OCI-LY7 (cell line): ENCODE measurements around the gene NUDT14.

Experiments used
- CTCF ChIP-seq: fragments of 200-600 bp; sonication (generic); conservative IDR thresholded peaks from 2 replicates; pipeline ENCODE4 v1.5.1; 2014; ENCODE audit warnings: mild to moderate bottlenecking, antibody characterized with exemption, low read length, moderate library complexity, mixed read lengths
- EZH2phosphoT487 ChIP-seq: fragments of 200-600 bp; sonication (generic); IDR thresholded peaks from 2 replicates; pipeline ENCODE4 v1.6.1; 2018; ENCODE audit warnings: low read depth, borderline replicate concordance, mild to moderate bottlenecking, mixed run types, antibody characterized with exemption, low read length, moderate library complexity, mixed read lengths

GRCh38 chr14:105217774-105218173 is 36.7 kb upstream of the NUDT14 start:
- TF ChIP-seq CTCF (no peak), EZH2phosphoT487 (no peak)
